ENCODE measurements around the gene PTTG1IP2.
"Not testable (repeated sequence)": the region's sequence is repeated elsewhere in the genome, so short reads cannot be mapped to it uniquely, and the experiment has no call there.

The PTTG1IP2 gene

GRCh38 chr7:90469554-90469953 lies at the start of gene PTTG1IP2:
Gene PTTG1IP2, plus strand, starts transcription at chr7:90469639. Its CDS starts 148 bp downstream, at chr7:90469787.
- in situ Hi-C loops (cut with MboI; ENCODE audit: low sequenced_read_pairs) = no loop called here

DNA sequence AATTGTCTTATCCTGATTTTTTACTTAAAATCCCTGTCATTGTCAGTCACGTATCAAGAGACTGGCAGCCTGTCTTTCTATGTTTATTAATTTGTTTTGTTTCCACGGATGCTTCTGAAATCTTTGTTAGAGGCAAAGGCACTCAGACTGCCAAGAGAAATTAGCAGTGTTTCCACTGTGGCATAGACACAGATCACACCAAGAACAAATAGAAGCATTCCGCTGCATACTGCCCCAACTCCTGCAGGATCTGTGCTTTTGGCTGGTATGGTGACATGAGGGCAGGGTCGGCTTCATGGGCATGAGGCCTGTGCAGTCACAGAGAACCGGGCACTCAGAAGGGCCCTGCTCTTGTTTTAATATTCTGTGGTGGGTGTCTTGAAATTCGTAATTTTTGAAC lies 47.8 kb upstream of the PTTG1IP2 start:
- in situ Hi-C loops (cut with MboI; ENCODE audit: low sequenced_read_pairs) = loop anchor here (25.0 kb wide), 1 partner anchor 259 kb away; the partner anchor contains the start of gene STEAP1

- in situ Hi-C loops (cut with MboI; ENCODE audit: low sequenced_read_pairs) = loop anchor here (25.0 kb wide), 1 partner anchor 262 kb away; the partner anchor contains the start of gene STEAP1
Observed at GRCh38 chr7:90424720-90425119, 44.7 kb upstream of the PTTG1IP2 start.

DNA sequence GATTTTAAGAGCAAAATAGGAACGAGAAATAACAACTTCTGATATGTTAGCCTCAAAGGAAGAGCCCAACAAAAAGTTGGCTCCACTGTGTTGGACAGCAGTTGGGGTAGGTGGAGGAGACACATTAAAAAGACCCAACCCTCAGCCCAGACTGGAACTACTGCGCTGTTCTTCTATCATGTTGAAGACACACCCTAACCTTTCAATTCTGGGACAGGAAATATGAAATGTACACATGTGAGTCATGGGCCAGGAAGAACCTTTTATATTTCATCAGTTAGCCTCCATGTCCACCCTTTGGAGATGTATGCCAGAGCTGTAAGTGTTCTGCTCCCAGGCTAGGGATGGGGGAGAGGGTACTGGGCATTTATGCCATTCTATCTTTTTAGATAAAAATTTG lies 44.1 kb upstream of the PTTG1IP2 start:
- in situ Hi-C loops (cut with MboI; ENCODE audit: low sequenced_read_pairs) = no loop called here

- in situ Hi-C loops (cut with MboI; ENCODE audit: low sequenced_read_pairs) = no loop called here
Observed at GRCh38 chr7:90430614-90431460, 38.6 kb upstream of the PTTG1IP2 start.

DNA sequence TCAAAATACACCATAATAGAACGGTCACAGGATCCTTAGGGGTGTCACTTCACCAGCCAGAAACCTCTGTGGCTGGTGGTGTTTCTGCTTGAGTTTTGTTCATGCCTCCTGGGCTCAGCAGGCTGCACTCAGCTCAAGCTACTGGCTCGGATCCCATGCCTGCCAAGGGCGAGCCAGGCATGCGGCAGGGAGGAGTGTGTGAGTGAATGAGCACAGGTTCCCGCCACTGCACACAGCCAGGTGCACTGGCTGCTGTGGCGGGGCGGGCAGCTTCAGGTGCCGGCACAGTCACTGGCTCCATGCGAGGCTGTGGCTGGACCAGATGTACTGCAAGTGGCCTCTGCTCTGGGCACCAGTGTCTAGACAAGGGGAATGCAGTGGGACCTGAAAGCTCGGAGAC lies 36.7 kb upstream of the PTTG1IP2 start:
- in situ Hi-C loops (cut with MboI; ENCODE audit: low sequenced_read_pairs) = no loop called here

GRCh38 chr7:90433221-90433620 lies 36.2 kb upstream of the PTTG1IP2 start:
- in situ Hi-C loops (cut with MboI; ENCODE audit: low sequenced_read_pairs) = no loop called here

- in situ Hi-C loops (cut with MboI; ENCODE audit: low sequenced_read_pairs) = no loop called here
Observed at GRCh38 chr7:90445633-90446032, 23.8 kb upstream of the PTTG1IP2 start.

DNA sequence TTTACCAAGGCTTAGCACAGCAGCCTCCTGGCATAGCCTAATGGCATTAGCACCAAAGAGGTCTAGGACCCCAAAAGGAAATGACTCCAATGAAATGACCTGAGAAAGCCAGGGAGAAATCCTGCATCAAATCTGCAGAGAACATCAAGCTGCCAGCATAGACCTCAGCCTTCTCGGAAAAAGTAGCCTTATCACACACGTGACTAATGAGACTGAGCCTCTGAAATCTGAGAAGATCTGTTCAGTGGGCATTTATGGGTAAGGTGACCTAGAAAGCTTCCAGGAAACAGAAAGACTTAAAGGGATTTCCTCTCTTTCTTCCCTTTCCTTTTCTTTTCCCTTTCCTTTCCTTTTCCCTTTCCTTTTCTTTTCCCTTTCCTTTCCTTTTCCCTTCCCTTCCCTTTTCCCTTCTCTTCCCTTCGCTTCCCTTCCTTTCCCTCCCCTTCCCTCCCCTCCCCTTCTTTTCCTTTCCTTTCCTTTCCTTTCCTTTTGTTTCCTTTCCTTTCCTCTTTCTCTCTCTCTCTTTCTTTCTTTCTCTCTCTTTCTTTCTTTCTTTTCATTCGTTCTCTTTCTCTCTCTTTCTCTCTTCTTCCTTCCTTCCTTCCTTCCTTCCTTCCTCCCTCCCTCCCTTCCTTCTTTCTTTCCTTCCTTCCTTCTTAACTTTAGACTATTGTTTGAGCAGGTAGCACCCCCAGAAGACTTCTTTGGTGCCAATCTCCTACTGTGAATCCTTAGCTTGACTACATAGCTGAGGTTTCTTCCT lies 23.1 kb upstream of the PTTG1IP2 start:
- in situ Hi-C loops (cut with MboI; ENCODE audit: low sequenced_read_pairs) = no loop called here

DNA sequence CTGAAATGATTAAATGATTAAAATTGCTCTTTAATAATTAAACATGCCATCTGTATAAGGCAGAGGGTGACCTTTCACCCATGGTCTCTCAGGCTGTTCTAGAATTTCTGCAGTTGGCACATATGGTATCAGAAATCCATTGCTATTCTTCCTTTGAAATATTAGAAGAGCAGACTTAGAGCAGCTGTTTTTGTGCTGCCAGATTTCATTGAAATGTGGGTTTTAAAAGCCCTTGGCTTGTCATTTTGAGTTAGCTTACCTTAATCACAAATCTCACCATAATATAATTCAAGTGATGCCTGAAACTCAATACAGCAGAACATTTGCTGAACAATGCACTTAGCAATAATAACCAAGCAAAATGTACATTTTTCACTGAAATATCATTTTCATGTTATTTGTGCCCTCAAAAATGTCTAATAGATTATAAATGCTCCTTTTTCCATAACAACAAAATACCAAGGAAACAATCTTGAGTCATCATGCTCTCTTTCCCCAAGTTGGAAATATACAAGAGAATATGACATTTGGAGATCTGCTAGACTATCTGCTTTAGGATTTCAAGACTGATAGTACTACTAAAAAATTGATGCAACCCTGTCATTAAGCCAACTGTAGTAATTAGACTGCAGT lies 16.1 kb upstream of the PTTG1IP2 start:
- in situ Hi-C loops (cut with MboI; ENCODE audit: low sequenced_read_pairs) = no loop called here

- in situ Hi-C loops (cut with MboI; ENCODE audit: low sequenced_read_pairs) = no loop called here
Observed at GRCh38 chr7:90453931-90454330, 15.5 kb upstream of the PTTG1IP2 start.

DNA sequence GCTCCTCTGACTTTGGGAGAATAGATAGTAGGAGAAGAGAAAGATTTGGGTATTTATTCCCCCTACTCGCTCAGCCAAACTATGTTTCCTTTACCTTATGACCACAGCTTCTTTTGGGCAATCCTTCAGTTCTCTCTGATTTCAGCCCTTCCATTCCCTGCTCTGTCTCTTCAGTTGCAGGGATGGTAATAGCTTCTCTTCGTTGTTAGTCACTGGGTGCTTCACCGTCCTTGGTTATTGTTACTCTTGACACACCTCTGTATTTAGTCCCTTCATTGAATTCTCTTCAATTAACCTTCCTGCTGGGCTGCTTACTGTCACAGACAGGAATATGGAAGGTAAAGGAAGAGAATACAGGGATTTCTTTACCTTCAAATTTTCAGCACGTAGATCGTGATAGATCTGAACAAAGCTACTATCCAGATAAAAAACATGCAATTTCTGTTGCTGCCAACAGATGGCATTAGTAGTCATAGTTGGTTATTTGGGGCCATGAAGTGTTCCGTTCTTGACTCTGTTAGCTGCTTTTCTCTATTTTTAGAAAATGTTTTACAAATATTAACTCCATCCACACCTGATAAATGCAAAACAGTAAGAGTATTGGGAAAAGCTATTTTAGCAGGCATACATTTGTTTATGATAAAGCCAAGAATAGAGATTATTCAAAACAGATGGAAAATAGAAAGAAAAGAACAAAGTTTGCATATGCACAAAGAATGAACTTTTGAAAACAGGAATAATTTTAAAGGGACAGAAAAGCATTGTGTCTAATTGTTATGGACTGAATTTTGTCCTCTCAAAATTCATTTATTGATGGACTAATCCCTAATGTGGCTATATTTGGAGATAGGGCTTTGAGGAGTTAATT lies 14.0 kb upstream of the PTTG1IP2 start:
- in situ Hi-C loops (cut with MboI; ENCODE audit: low sequenced_read_pairs) = no loop called here

DNA sequence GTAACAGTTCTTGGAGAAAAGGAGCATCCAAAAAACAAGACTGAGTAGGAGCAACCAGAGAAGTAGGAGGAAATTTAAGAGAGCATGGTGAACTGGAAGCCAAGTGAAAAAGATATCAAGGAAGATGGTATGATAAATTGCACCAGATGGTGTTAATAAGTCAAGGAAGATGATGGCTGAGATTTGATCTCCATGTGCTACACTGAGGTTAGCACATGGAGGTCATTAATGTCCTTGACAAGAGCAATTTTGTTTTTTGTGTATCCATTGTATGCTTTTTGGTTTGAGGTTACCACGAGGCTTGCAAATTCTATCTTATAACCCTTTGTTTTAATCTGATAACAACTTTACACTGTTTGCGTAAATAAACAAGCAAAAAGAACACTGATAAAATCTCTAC lies 11.3 kb upstream of the PTTG1IP2 start:
- in situ Hi-C loops (cut with MboI; ENCODE audit: low sequenced_read_pairs) = no loop called here

DNA sequence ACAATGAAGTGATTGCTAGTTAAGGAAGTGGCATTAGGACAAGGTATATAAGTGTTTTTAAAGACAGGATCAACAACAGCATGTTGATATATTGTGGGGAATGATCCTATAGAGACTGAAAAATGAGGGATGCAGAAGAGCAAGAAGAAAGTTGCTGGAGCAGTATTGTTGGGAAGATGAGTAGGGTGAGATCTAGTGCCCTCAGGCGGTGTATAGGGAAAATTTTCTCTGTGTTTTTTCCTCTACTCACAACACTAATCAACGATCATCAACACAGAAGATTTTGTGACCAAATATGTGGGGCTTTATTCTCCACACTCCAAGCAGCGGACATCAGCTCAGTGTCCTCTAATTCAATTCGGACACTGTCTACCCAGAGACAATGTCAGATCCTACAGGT lies 9.6 kb upstream of the PTTG1IP2 start:
- in situ Hi-C loops (cut with MboI; ENCODE audit: low sequenced_read_pairs) = no loop called here

GRCh38 chr7:90461219-90461618 lies 8.2 kb upstream of the PTTG1IP2 start:
- in situ Hi-C loops (cut with MboI; ENCODE audit: low sequenced_read_pairs) = no loop called here

DNA sequence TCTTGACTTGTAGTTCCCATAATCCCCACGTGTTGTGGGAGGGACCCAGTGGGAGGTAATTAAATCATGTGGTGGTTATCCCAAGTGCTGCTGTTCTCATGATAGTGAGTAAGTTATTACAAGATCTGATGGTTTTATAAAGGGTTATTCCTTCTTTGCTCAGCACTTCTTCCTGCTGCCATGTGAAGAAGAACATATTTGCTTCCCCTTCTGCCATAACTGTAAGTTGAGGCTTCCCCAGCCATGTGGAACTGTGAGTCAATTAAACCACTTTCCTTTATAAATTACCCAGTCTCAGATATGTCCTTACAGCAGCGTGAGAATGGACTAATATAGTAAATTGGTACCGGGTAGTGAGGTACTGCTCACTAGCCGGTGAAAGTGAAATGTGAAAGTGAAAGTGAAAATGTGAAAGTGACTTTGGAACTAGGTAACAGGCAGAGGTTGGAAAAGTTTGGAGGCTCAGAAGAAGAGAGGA lies 6.2 kb upstream of the PTTG1IP2 start:
- in situ Hi-C loops (cut with MboI; ENCODE audit: low sequenced_read_pairs) = not testable (repeated sequence)

DNA sequence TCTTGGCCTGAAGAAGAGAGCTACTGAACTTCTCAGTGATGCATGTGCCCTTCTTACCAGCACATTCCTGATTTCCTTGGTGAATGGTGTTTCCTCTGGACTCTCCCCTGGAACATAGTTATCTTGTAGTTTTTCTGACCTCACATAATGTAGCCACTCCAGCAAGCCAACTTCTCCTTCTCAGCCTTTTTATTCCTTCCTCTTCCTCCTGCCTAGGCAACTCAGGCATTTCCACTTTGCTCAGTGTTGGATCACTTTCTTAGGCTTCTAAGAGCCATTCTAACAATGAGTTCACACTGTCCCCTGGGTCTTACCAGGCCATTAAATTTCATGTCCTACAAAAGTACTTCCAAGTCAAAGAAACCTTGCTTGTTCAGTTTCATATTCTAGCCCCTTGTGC lies 3.6 kb upstream of the PTTG1IP2 start:
- in situ Hi-C loops (cut with MboI; ENCODE audit: low sequenced_read_pairs) = no loop called here

- in situ Hi-C loops (cut with MboI; ENCODE audit: low sequenced_read_pairs) = no loop called here
Observed at GRCh38 chr7:90472805-90473540, 3.5 kb downstream of the PTTG1IP2 start.

GRCh38 chr7:90473814-90474213 lies 4.4 kb downstream of the PTTG1IP2 start:
- in situ Hi-C loops (cut with MboI; ENCODE audit: low sequenced_read_pairs) = no loop called here
